Chondrocyte (in vitro differentiated cells): ENCODE measurements around the gene ST7L. TPM values are rescaled to one million over a fixed set of nuclear protein-coding genes. Genes with fewer than 3 reads are reported as not detected.

ENCODE experiments used
- DNase-seq: peaks from one replicate; pipeline ENCODE4 v3.0.0; 2021; ENCODE audit warnings: mixed read lengths, low spot score
- H3K27ac Mint-ChIP-seq: one replicate; pipeline ENCODE4 v1.8.0; 2021; ENCODE audit warnings: mild to moderate bottlenecking, moderate library complexity, mixed read lengths; ENCODE audit not compliant: unreplicated experiment
- H3K27me3 Mint-ChIP-seq: 2 replicates; pipeline ENCODE4 v1.8.0; 2021; ENCODE audit warnings: low read depth, mixed read lengths
- H3K36me3 Mint-ChIP-seq: 2 replicates; pipeline ENCODE4 v1.8.0; 2021; ENCODE audit warnings: low read depth, mixed read lengths
- H3K4me1 Mint-ChIP-seq: 2 replicates; pipeline ENCODE4 v1.8.0; 2021; ENCODE audit warnings: low read depth, mild to moderate bottlenecking, mixed read lengths
- H3K4me3 Mint-ChIP-seq: one replicate; pipeline ENCODE4 v1.8.0; 2021; ENCODE audit warnings: mild to moderate bottlenecking, moderate library complexity, mixed read lengths; ENCODE audit not compliant: unreplicated experiment
- H3K9me3 Mint-ChIP-seq: 2 replicates; pipeline ENCODE4 v1.8.0; 2021; ENCODE audit warnings: low read depth, mixed read lengths
- total RNA-seq: library from RNA; stranded (reverse); gene quantifications from 3 replicates; pipeline ENCODE4 v1.2.1, GENCODE V29; 2021
- TF ChIP-seq, protein P1 (sequence below): fragments of 200-600 bp; sonication (generic); IDR thresholded peaks from 2 replicates; pipeline ENCODE4 v1.5.0; 2021; ENCODE audit warnings: antibody characterized with exemption, mild to moderate bottlenecking, moderate library complexity

Gene ST7L
- total RNA-seq, 1 donor from 2014 or later, result 14.4 TPM

DNA sequence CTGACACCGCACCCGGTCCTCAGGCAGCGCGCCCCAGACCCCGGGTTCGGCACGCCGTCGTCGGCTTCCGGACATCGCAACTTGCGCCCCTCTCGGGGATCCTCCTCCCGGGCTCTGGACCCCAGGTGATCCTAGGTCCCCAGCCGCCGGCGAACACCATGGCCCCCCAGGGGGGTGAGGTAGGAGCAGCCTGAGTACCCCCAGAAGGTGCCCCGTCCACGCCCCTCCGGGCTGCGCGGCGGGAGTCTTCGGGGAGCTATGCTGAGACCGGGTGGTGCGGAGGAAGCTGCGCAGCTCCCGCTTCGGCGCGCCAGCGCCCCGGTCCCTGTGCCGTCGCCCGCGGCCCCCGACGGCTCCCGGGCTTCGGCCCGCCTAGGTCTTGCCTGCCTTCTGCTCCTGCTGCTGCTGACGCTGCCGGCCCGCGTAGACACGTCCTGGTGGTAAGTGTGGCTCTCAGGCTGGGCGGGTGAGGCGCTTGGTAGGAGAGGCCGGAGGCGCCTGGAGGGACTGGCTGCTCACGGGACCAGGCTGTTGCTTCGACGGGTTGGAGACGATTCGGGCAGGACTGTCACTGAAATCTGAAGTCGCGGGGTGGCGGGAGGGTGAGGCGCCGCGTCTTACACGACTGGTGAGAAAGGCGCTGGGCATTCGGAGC, 109.8 kb downstream of the ST7L start:
- Mint-ChIP-seq H3K27me3 (peaks cover 6% of the 10 kb centered on the region), H3K36me3 (no peaks in the 10 kb centered on the region), H3K9me3 (no peaks in the 10 kb centered on the region), H3K4me1 (peaks cover 12% of the 10 kb centered on the region), H3K27ac (no peak overlapping the region), H3K4me3 (peak overlapping the region; percentile 55)
- no peak for DNase-seq
- TF ChIP-seq, protein P1, sequence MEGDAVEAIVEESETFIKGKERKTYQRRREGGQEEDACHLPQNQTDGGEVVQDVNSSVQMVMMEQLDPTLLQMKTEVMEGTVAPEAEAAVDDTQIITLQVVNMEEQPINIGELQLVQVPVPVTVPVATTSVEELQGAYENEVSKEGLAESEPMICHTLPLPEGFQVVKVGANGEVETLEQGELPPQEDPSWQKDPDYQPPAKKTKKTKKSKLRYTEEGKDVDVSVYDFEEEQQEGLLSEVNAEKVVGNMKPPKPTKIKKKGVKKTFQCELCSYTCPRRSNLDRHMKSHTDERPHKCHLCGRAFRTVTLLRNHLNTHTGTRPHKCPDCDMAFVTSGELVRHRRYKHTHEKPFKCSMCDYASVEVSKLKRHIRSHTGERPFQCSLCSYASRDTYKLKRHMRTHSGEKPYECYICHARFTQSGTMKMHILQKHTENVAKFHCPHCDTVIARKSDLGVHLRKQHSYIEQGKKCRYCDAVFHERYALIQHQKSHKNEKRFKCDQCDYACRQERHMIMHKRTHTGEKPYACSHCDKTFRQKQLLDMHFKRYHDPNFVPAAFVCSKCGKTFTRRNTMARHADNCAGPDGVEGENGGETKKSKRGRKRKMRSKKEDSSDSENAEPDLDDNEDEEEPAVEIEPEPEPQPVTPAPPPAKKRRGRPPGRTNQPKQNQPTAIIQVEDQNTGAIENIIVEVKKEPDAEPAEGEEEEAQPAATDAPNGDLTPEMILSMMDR, result no peak

GRCh38 chr1:112508278-112509004, 110.5 kb downstream of the ST7L start, which contains the start of gene WNT2B:
Gene WNT2B, plus strand, starts transcription at chr1:112508965. Its CDS starts 298 bp downstream, at chr1:112509263.
- Mint-ChIP-seq H3K27me3 (peaks cover 10% of the 10 kb centered on the region), H3K27ac (no peak within 1 kb of the TSS)

GRCh38 chr1:112507921-112508277, 111.0 kb downstream of the ST7L start:
- Mint-ChIP-seq H3K9me3 (no peaks in the 10 kb centered on the region), H3K27ac (no peak overlapping the region), H3K4me1 (peaks cover 13% of the 10 kb centered on the region), H3K36me3 (no peaks in the 10 kb centered on the region), H3K27me3 (peaks cover 11% of the 10 kb centered on the region), H3K4me3 (peak overlapping the region; percentile 70)
- TF ChIP-seq, protein P1, result no peak
- no peak for DNase-seq

More at GRCh38 chr1:112508278-112509004, 110.5 kb downstream of the ST7L start, which contains the start of gene WNT2B:
- TF ChIP-seq, protein P1, result peak; percentile 21
- Mint-ChIP-seq H3K9me3 (no peaks in the 10 kb centered on the region), H3K36me3 (no peaks in the 10 kb centered on the region), H3K4me3 (peak within 1 kb of the TSS; percentile 70), H3K4me1 (peaks cover 12% of the 10 kb centered on the region)
- no peak for DNase-seq

GRCh38 chr1:112507336-112507735, 111.6 kb downstream of the ST7L start:
- no peaks in the 10 kb centered on the region for H3K36me3 Mint-ChIP-seq
- DNase-seq, result no peak
- peak overlapping the region; percentile 70 for H3K4me3 Mint-ChIP-seq
- peaks cover 18% of the 10 kb centered on the region for H3K4me1 Mint-ChIP-seq
- H3K27me3 Mint-ChIP-seq, result peaks cover 11% of the 10 kb centered on the region
- TF ChIP-seq, protein P1, result no peak
- no peak overlapping the region for H3K27ac Mint-ChIP-seq
- H3K9me3 Mint-ChIP-seq, result no peaks in the 10 kb centered on the region

GRCh38 chr1:112506731-112507130, 112.2 kb downstream of the ST7L start:
- H3K36me3 Mint-ChIP-seq, result no peaks in the 10 kb centered on the region
- TF ChIP-seq, protein P1, result no peak
- H3K27me3 Mint-ChIP-seq, result peaks cover 11% of the 10 kb centered on the region
- H3K27ac Mint-ChIP-seq, result no peak overlapping the region
- DNase-seq, result no peak
- H3K9me3 Mint-ChIP-seq, result no peaks in the 10 kb centered on the region
- no peak overlapping the region for H3K4me3 Mint-ChIP-seq
- peaks cover 20% of the 10 kb centered on the region for H3K4me1 Mint-ChIP-seq
